Activated effector memory CD4-positive, alpha-beta T cell treated with Interleukin-2 at 50 U/mL for 16 hours (primary cell): ENCODE results near the gene KRTAP9-3.
"Not testable (repeated sequence)": the region's sequence is repeated elsewhere in the genome, so short reads cannot be mapped to it uniquely, and the experiment has no call there.

Source experiments
- DNase-seq: peaks from one replicate; pipeline ENCODE4 v3.0.0-alpha.2; 2020

The KRTAP9-3 gene

DNA sequence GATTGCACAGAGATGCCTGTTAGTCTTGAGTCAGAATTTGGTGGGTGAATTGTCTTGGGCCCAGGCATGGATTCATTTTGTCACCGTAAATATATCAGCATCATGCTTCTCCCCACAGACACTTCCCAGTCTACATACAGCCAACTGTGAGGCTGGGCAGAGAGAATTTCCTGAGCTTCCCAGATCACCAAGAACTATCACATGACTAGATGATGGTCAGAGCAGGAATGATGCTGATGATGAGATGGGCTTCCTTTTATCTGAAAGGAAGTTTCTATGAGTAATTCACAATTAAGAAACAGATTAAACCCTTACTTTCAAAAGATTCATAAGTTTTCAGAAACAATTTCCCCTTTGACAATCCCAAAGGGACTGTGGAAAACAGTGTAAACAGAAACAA, 22.6 kb downstream of the KRTAP9-3 start:
- DNase-seq: no peak

DNA sequence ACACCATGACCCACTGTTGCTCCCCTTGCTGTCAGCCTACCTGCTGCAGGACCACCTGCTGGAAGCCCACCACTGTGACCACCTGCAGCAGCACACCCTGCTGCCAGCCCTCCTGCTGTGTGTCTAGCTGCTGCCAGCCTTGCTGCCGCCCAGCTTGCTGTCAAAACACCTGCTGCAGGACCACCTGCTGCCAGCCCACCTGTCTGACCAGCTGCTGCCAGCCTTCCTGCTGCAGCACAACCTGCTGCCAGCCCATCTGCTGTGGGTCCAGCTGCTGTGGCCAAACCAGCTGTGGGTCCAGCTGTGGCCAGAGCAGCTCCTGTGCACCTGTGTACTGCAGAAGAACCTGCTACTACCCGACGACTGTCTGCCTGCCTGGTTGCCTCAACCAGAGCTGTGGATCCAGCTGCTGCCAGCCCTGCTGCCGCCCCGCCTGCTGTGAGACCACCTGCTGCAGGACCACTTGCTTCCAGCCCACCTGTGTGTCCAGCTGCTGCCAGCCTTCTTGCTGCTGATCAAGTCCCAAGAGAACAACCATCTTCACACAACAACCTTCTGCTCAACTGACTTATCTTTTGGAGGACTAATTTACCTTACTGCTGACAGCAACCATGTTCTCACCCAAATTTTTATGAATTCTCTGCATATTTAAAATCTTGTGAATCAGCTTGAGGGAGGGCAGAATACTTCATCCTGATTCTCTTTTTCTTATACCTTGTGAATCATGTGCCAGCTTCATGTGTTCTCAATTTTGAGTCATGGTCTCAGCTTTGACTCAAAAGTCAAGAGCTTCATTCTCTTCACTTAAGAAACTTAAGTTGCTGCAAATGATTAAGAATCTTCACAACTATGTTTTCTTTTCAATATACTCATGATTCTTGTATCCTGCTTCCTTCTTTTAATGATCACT, 23.4 kb downstream of the KRTAP9-3 start, which contains the start of gene KRTAP9-9:
TSS of gene KRTAP9-9 (plus strand) at position 4 of the 910 bp plus-strand sequence.
- DNase-seq: not testable (repeated sequence)

DNA sequence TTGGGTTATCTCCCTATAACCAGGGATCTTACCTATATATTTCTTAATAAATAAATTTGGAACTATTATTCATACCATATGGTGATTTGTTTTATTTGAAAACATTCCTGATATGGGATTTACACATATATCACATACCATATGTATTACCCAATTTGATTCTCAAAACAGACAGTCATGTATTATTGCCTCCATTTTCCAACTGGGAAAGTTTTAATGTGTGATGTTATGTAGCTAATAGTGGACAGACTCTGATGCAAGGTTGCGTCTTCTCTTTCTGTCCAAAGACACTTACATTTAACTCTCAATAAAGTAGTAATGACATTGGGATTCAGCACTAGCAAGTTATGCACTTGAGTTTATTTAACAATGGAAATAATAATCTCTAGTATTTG, 24.0 kb downstream of the KRTAP9-3 start:
- no peak for DNase-seq

DNA sequence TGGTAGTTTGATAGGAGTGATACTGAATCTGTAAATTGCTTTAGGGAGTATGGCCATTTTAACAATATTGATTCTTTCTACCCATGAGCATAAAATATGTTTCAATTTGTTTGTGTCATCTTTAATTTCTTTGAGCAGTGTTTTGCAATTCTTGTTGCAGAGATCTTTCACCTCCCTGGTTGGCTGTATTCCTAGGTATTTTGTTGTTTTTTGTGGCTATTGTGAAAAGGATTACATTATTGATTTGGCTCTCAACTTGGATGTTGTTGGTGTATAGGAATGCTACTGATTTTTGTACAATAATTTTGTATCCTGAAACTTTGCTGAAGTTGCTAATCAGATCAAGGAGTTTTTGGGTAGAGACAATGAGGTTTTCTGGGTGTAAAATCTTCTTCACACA, 26.2 kb downstream of the KRTAP9-3 start:
- DNase-seq: no peak

DNA sequence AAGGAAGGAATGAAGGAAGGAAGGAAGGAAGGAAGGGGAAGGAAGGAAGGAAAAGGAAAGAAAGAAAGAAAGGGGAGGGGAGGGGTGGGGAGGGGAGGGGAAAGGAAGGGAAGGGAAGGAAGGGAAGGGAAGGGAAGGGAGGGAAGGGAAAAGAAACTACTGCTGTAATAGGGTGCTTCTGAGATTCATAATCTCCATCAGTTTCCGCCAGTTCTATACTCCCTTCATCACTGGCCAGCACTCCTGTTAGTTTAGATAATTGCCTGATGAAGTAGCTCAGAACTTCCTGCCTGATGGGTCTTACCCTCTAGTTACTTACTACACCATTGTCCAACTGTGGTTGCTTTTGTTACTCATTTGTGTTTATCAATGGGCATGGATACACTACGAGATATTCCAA, 31.0 kb downstream of the KRTAP9-3 start:
- DNase-seq: no peak

DNA sequence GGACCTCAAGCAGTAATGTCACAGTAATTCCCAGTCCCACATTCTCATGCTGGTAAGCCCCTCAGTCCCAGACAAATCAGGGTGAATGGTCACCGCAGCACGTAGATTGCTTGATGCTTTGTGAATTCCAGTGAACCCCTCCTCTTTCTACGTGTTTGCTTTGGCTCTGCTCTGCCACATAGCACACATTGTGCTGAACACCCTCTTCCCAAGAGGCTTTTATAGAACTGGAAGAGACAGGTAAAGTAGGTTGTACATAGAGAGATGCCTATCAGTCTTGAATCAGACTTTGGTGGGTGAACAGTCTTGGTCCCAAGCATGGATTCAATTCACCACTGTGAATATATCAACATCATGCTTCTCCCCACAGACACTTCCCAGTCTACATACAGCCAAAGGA, 32.4 kb downstream of the KRTAP9-3 start:
- DNase-seq: no peak

DNA sequence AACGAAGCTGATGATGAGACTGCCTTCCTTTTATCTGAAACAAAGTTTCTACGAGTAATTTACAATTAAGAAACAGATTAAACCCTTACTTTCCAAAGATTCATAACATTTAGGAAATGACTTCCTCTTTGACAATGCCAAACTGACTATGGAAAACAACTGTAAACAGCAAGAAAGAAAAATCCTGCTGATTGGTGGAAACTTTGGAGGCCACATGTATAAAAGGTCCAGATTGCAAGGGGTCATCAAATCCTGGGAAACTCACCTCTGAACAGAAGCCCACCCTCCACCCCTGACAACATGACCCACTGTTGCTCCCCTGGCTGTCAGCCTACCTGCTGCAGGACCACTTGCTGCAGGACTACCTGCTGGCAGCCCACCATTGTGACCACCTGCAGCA, 32.8 kb downstream of the KRTAP9-3 start, which contains the start of gene KRTAP9-6:
TSS of gene KRTAP9-6 (plus strand) at position 301 of the 400 bp plus-strand sequence. CDS start at position 301, 0 bp downstream.
- DNase-seq: no peak

DNA sequence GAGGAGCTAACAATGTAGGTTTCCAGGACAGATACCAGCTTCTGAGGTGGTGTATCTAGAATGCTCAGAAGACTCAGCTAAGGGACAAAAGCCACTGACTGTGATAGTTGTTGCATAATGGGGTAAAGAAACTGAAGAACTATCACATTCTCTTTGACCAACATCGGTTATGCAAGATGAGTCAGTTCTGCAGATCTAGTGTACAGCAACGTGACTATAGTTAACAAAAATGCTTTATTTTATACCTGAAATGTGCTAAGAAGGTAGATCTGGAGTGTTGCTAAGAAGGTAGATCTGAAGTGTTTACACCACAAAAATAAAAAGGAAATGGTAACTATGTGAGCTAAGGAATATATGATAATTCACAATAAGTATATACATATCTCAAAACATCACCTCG, 35.5 kb downstream of the KRTAP9-3 start:
- DNase-seq: no peak

DNA sequence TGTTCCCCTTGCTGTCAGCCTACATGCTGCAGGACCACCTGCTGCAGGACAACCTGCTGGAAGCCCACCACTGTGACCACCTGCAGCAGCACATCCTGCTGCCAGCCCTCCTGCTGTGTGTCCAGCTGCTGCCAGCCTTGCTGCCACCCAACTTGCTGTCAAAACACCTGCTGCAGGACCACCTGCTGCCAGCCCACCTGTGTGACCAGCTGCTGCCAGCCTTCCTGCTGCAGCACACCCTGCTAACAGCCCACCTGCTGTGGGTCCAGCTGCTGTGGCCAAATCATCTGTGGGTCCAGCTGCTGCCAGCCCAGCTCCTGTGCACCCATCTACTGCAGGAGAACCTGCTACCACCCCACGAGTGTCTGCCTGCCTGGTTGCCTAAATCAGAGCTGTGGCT, 39.1 kb downstream of the KRTAP9-3 start:
- not testable (repeated sequence) for DNase-seq

DNA sequence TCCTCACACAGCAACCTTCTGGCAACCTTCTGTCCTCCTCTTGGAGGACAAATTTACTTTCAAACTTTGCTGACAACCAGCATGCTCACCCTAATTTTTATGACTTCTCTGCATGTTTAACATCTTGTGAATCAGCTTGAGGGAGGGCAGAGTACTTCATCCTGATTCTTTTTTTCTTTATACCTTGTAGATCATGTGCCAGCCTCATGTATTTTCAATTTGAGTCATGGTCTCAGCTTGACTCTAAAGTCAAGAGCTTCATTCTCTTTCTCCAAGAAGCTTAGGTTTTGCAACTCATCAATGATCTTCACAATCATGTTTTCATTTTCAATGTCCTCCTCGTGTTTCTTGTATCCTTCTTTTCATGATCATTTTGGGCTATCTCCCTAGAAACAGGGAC, 39.6 kb downstream of the KRTAP9-3 start:
- no peak for DNase-seq

DNA sequence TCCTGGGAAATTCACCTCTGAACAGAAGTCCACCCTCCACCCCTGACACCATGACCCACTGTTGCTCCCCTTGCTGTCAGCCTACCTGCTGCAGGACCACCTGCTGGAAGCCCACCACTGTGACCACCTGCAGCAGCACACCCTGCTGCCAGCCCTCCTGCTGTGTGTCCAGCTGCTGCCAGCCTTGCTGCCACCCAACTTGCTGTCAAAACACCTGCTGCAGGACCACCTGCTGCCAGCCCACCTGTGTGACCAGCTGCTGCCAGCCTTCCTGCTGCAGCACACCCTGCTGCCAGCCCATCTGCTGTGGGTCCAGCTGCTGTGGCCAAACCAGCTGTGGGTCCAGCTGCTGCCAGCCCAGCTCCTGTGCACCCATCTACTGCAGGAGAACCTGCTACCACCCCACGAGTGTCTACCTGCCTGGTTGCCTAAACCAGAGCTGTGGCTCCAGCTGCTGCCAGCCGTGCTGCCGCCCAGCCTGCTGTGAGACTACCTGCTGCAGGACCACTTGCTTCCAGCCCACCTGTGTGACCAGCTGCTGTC, 43.5 kb downstream of the KRTAP9-3 start, which contains the start of gene KRTAP9-7:
TSS of gene KRTAP9-7 (plus strand) at position 51 of the 543 bp plus-strand sequence. CDS start at position 51, 0 bp downstream.
- DNase-seq: not testable (repeated sequence)

DNA sequence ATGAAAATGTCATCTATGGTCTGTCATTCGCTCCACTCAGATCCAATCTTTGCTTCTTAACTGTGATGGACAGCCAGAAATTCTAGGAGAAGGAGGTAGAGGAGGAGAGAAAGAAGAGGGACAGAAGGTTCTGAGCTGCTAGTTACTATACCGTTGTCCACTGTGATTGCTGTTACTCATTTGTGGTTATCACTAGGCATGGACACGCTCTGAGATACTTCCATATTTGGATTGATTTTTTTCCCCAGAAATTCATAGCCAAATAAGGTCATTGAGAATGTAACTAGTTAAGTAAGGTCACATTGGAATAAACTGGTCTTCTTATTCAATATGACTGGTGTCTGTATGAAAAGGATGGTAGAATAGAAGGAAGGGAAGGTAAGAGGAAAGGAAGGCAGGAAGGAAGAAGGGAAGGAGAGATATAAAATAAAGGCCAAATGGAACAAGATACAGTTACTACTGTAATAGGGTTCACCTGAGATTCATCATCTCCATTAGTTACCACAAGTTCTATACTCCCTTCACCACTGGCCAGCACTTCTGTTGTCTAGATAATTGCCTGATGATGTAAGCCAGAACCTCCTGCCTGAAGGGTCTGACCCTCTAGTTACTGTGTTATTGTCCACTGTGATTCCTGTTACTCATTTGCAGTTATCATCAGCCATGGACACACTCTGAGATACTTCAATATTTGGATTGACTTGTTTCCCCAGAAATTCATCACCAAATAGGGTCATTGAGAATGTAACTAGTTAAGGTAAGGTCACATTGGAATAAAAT, 46.1 kb downstream of the KRTAP9-3 start:
- DNase-seq: no peak
